ENCODE measurements around the gene B9D2. TPM values are rescaled to one million over a fixed set of nuclear protein-coding genes. Genes with fewer than 3 reads are reported as not detected.

B9D2 gene
- total RNA-seq, 1 donor from 2014 or later, result 5.3 TPM

- DNase-seq, result no peak
Measured at GRCh38 chr19:41327076-41327575, 36.8 kb downstream of the B9D2 start.

GRCh38 chr19:41325947-41326706 is 37.8 kb downstream of the B9D2 start:
- DNase-seq, result peak; percentile 43

GRCh38 chr19:41325640-41325946 is 38.4 kb downstream of the B9D2 start:
- no peak for DNase-seq

- DNase-seq, result no peak
Measured at GRCh38 chr19:41324921-41325639, 38.9 kb downstream of the B9D2 start.

- peak; percentile 12 for DNase-seq
Measured at GRCh38 chr19:41324231-41324702, 39.7 kb downstream of the B9D2 start.

GRCh38 chr19:41323430-41324125 is 40.4 kb downstream of the B9D2 start:
- peak; percentile 24 for DNase-seq

- DNase-seq, result no peak
Measured at GRCh38 chr19:41323023-41323422, 40.9 kb downstream of the B9D2 start.

- DNase-seq, result no peak
Measured at GRCh38 chr19:41322451-41322850, 41.5 kb downstream of the B9D2 start.

- no peak for DNase-seq
Measured at GRCh38 chr19:41321600-41322270, 42.2 kb downstream of the B9D2 start.

GRCh38 chr19:41321204-41321599 is 42.7 kb downstream of the B9D2 start:
- DNase-seq, result no peak

GRCh38 chr19:41320568-41320967 is 43.4 kb downstream of the B9D2 start:
- no peak for DNase-seq

GRCh38 chr19:41320185-41320518 is 43.8 kb downstream of the B9D2 start:
- DNase-seq, result no peak

GRCh38 chr19:41319500-41320184 is 44.3 kb downstream of the B9D2 start:
- no peak for DNase-seq

GRCh38 chr19:41318696-41319499 is 45.1 kb downstream of the B9D2 start:
- DNase-seq, result no peak

GRCh38 chr19:41316306-41316920 is 47.5 kb downstream of the B9D2 start:
- no peak for DNase-seq

- DNase-seq, result no peak
Measured at GRCh38 chr19:41311613-41312012, 52.3 kb downstream of the B9D2 start.

GRCh38 chr19:41311072-41311471 is 52.9 kb downstream of the B9D2 start:
- DNase-seq, result no peak

GRCh38 chr19:41310033-41310831 is 53.7 kb downstream of the B9D2 start, which contains the start of gene CCDC97:
CCDC97 (plus strand) TSS chr19:41310172; CDS start chr19:41310311, 139 bp downstream.
- DNase-seq, result peak; percentile 84

- no peak for DNase-seq
Measured at GRCh38 chr19:41309180-41310032, 54.5 kb downstream of the B9D2 start.

Measured in occipital lobe (tissue), 2 donors.